ENCODE results near the gene ALG14.

DNA sequence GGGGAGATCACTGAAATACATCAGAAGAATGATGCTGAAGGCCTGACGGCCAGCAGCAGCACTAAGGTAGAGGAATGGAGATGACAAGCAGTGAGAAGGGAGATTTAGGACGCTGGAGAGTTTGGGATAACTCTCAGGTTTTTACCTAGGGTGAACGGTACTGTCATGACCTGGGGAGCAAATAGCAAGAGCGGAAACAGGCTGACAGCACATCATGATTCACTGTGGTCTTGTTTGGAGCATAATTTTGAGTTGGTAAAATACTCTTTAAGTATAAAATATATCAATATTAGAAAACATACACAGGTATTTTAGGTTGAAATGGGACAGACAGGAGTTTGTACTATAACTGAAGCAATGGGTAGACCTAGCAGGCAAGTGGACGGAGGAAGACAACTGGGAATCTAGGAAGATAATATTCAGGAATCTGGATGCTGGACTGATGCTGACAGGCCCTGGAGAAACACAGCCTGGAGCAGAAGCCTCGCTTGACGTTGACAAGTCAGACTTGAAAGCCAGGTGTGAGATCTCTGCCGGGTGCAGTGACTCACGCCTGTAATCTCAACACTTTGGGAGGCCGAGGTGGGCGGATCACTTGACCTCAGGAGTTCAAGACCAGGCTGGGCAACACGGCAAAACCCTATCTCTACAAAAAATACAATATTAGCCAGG lies 33.3 kb downstream of the ALG14 start:
- TF ChIP-seq, protein P1, sequence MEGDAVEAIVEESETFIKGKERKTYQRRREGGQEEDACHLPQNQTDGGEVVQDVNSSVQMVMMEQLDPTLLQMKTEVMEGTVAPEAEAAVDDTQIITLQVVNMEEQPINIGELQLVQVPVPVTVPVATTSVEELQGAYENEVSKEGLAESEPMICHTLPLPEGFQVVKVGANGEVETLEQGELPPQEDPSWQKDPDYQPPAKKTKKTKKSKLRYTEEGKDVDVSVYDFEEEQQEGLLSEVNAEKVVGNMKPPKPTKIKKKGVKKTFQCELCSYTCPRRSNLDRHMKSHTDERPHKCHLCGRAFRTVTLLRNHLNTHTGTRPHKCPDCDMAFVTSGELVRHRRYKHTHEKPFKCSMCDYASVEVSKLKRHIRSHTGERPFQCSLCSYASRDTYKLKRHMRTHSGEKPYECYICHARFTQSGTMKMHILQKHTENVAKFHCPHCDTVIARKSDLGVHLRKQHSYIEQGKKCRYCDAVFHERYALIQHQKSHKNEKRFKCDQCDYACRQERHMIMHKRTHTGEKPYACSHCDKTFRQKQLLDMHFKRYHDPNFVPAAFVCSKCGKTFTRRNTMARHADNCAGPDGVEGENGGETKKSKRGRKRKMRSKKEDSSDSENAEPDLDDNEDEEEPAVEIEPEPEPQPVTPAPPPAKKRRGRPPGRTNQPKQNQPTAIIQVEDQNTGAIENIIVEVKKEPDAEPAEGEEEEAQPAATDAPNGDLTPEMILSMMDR (IDR thresholded peaks at IDR 0.05; ENCODE audit: low read depth, low read length, poor library complexity, severe bottlenecking), result no peak
- no peak for TF ChIP-seq EZH2phosphoT487 (IDR thresholded peaks at IDR 0.05; ENCODE audit: borderline replicate concordance, low read length)

Data from DOHH2 (cell line).